ACHN (cell line): ENCODE results near the gene FAR2.

Experiments used
- DNase-seq: peaks from one replicate; pipeline ENCODE4 v3.0.0-alpha.2; 2015
- in situ Hi-C: cut with HindIII; loops from 2 replicates; pipeline ENCODE4 v1.10.0; 2017; ENCODE audit warnings: low sequenced_read_pairs, low pct_ligation_motif_present, low pct_unique_long_range_greater_than_20kb

Gene FAR2

DNA sequence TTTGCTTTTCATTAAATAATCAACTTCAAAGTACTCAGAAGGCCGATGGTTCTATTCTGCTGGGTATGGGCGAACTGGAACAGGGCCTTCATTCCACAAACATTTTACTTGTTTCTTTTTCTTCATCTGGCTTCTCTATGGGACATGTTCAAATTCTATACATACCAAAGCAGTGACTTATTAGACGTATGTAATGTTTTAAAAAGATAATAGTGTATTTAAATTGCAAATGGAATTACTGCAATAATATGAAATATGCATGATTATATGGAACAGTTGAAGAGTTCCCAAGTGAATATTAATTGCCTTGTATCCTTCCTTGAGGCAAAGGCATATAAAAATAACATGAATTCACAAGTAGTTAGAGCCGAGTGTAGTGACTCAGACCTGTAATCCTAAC lies 75.5 kb downstream of the FAR2 start:
- in situ Hi-C loops = no loop called here
- DNase-seq = no peak

- in situ Hi-C loops = no loop called here
- DNase-seq = no peak
Observed at GRCh38 chr12:29225834-29226233, 76.8 kb downstream of the FAR2 start.

GRCh38 chr12:29226616-29227015 lies 77.5 kb downstream of the FAR2 start:
- DNase-seq = no peak
- in situ Hi-C loops = no loop called here

DNA sequence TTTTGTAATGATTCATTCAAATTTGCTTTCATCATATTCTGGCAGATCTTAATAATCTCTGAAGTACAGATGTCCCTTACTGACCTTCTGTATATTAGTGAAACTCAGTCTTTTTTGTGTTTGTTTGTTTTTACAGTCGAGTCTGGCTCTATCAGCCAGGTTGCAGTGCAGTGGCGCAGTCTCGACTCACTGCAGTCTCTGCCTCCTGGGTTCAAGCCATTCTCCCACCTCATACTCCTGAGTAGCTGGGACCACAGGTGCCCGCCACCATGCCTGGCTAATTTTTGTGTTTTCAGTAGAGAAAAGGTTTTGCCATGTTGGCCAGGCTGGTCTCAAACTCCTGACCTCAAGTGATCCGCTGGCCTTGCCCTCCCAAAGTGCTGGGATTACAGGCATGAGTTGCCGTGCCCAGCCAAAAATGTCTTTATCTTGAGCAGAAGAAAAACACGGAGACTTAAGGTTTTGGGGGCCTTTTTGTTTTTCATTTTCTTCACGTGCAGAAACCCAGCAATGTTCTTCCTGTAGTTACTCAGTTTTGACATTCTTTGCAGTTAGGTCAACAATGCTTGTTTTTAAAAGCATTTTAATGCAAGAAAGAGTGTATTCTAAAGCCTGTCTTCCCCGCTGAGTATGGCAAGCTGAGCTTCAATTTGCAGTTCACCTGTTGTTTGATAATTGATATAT lies 79.5 kb downstream of the FAR2 start:
- in situ Hi-C loops = no loop called here
- DNase-seq = no peak

GRCh38 chr12:29229158-29229505 lies 80.1 kb downstream of the FAR2 start:
- no peak for DNase-seq
- in situ Hi-C loops = no loop called here

DNA sequence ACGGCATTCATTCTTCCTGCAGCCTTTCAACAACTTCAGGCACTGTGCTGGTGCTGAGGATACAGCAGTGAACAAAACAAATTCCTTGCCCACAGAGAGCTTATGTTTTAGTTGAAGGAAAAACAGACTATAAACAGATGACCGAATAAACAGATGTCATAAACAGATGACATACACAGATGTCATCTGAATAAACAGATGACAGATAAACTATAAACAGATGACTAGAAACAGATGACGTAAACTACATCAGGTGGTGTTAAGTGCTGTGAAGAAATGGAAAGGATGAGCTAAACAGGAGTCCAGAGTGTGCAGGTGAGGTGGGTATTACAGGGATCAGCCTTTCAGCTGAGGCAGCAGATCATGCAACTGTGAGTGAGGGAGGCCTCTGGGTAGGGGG lies 80.9 kb downstream of the FAR2 start:
- in situ Hi-C loops = no loop called here
- DNase-seq = no peak

GRCh38 chr12:29230800-29231560 lies 81.9 kb downstream of the FAR2 start:
- in situ Hi-C loops = no loop called here
- no peak for DNase-seq

- DNase-seq = no peak
- in situ Hi-C loops = no loop called here
Observed at GRCh38 chr12:29232086-29232485, 83.0 kb downstream of the FAR2 start.

GRCh38 chr12:29234552-29234951 lies 85.5 kb downstream of the FAR2 start:
- DNase-seq = no peak
- in situ Hi-C loops = no loop called here

- DNase-seq = no peak
- in situ Hi-C loops = no loop called here
Observed at GRCh38 chr12:29234965-29235626, 86.0 kb downstream of the FAR2 start.

- in situ Hi-C loops = no loop called here
Observed at GRCh38 chr12:29238822-29239291, 89.8 kb downstream of the FAR2 start.

GRCh38 chr12:29239336-29239735 lies 90.3 kb downstream of the FAR2 start:
- in situ Hi-C loops = no loop called here
- no peak for DNase-seq

More at GRCh38 chr12:29238822-29239291, 89.8 kb downstream of the FAR2 start:
- DNase-seq = no peak

DNA sequence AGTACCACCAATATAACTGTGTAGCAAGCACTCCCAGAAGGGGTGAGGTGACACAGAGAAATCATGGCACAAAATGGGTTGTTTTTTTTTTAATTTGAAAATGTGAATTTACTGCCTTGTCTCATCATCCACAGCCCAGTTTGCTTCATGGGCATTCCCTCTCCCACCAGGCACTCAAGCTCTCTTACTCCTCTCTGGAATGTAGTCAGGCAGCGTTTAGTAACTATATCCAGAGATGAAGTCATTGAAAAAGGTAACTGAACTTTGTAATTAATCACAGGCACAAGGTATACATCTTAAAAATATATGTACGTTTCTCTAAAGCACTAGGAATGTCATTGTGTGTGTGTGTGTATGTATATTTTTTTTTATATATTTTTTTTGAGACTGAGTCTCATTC lies 91.4 kb downstream of the FAR2 start:
- in situ Hi-C loops = no loop called here
- DNase-seq = no peak

GRCh38 chr12:29241821-29242591 lies 92.9 kb downstream of the FAR2 start:
- in situ Hi-C loops = no loop called here
- no peak for DNase-seq

DNA sequence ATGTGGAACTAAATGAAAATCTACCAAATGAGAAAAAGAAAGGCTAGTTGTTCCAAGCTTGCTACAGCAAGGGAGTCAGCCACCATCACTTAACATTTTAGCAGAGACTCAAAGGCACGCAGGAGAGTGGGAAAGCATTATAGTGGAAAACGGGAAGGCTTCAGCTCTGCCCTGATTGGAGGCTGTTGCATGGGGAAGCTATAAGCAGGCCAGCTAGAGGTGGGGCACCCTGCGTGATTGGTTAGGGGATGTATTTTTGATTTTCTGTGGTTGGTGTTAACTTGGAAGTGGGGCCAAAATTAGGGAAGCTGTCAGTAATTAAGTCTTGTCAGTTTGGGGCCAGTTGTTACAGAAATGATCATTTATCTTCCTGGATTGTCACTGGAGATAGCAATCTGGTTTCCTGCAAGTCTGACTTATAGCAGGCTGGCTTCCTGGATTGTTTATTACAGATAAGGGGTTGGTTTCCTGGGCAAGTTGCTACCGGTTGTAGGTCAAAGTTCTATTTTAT lies 93.9 kb downstream of the FAR2 start:
- in situ Hi-C loops = no loop called here
- DNase-seq = no peak

GRCh38 chr12:29244159-29244765 lies 95.2 kb downstream of the FAR2 start:
- in situ Hi-C loops = no loop called here
- no peak for DNase-seq

- DNase-seq = no peak
- in situ Hi-C loops = no loop called here
Observed at GRCh38 chr12:29245246-29245645, 96.2 kb downstream of the FAR2 start.

- in situ Hi-C loops = no loop called here
- DNase-seq = no peak
Observed at GRCh38 chr12:29249930-29250329, 100.9 kb downstream of the FAR2 start.
